ENCODE data around the gene MEIS2.

DNA sequence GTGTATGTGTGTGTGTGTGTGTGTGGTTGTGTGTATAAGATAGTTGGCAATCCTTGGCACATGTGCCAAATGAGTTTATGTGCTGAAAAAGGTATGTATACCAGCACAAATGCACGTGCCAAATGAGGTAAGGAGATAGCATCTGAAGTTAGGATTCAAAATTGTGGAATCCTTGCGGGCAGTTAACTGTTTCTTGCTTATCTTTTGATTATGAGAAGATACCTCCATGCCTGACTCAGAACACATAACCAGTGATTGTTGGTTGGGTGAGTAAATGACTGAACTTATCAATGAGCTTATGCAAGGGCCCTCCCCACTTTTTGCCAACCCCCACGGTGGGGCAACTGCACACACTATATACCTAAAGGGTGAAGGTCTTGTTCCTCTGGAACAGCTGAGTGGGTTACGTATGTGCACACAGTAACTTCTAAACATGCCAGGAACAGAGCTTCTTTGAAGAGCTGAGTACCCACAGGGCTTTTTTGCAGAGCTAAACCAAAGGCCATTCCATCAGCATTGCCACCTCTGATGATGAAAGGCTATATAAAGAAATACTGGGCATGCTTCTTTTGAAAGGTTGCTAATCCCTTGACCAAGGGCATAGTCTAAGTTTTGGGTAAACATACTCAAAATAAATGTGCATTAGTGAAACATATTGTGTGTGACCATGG lies 60.1 kb downstream of the MEIS2 start:
- TF ChIP-seq, protein P1, sequence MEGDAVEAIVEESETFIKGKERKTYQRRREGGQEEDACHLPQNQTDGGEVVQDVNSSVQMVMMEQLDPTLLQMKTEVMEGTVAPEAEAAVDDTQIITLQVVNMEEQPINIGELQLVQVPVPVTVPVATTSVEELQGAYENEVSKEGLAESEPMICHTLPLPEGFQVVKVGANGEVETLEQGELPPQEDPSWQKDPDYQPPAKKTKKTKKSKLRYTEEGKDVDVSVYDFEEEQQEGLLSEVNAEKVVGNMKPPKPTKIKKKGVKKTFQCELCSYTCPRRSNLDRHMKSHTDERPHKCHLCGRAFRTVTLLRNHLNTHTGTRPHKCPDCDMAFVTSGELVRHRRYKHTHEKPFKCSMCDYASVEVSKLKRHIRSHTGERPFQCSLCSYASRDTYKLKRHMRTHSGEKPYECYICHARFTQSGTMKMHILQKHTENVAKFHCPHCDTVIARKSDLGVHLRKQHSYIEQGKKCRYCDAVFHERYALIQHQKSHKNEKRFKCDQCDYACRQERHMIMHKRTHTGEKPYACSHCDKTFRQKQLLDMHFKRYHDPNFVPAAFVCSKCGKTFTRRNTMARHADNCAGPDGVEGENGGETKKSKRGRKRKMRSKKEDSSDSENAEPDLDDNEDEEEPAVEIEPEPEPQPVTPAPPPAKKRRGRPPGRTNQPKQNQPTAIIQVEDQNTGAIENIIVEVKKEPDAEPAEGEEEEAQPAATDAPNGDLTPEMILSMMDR (conservative IDR thresholded peaks at IDR 0.05 in 1 of 2, IDR thresholded peaks at IDR 0.05 in 1 of 2; ENCODE audit: extremely low read depth in 1 of 2, insufficient read depth in 1 of 2, low read depth in 1 of 2, low read length in 2 of 2): no peak
- no peak for TF ChIP-seq EZH2 (IDR thresholded peaks at IDR 0.05; ENCODE audit: borderline replicate concordance, low read length)
